Glutamatergic neuron (in vitro differentiated cells): ENCODE data around the gene CDK14. TPM values are rescaled to one million over a fixed set of nuclear protein-coding genes. Genes with fewer than 3 reads are reported as not detected.
A peak's percentile ranks its signal among the peaks of the same experiment; 100 is the strongest.

Experiments used
- DNase-seq: peaks from one replicate; pipeline ENCODE4 v3.0.0; 2022
- H3K27ac Mint-ChIP-seq: one replicate; pipeline ENCODE4 v1.8.0; 2020; ENCODE audit warnings: mild to moderate bottlenecking, mixed read lengths, inconsistent platforms; ENCODE audit not compliant: unreplicated experiment
- H3K27me3 Mint-ChIP-seq: one replicate; pipeline ENCODE4 v1.8.0; 2020; ENCODE audit warnings: mild to moderate bottlenecking, moderate library complexity, mixed read lengths, inconsistent platforms; ENCODE audit not compliant: unreplicated experiment
- H3K36me3 Mint-ChIP-seq: one replicate; pipeline ENCODE4 v1.8.0; 2020; ENCODE audit warnings: mild to moderate bottlenecking, mixed read lengths, inconsistent platforms; ENCODE audit not compliant: unreplicated experiment
- H3K4me1 Mint-ChIP-seq: one replicate; pipeline ENCODE4 v1.8.0; 2020; ENCODE audit warnings: mild to moderate bottlenecking, low read depth, mixed read lengths, inconsistent platforms; ENCODE audit not compliant: unreplicated experiment
- H3K4me3 Mint-ChIP-seq: one replicate; pipeline ENCODE4 v1.8.0; 2020; ENCODE audit warnings: mild to moderate bottlenecking, mixed read lengths, inconsistent platforms; ENCODE audit not compliant: unreplicated experiment
- H3K9me3 Mint-ChIP-seq: one replicate; pipeline ENCODE4 v1.8.0; 2020; ENCODE audit warnings: mild to moderate bottlenecking, moderate library complexity, mixed read lengths, inconsistent platforms; ENCODE audit not compliant: unreplicated experiment
- total RNA-seq: library from RNA; stranded (reverse); fragmentation: NEBNext Ultra II Directional; extraction: Animal tissue kit (Norgen Biotek cat#: 25700); gene quantifications from one replicate; pipeline ENCODE4 v1.2.1, GENCODE V29; 2021; ENCODE audit not compliant: unreplicated experiment
- TF ChIP-seq, protein P1 (sequence below): fragments of 200-600 bp; sonication (generic); IDR thresholded peaks from one replicate; pipeline ENCODE4 v1.5.0; 2021; ENCODE audit not compliant: partially characterized antibody, unreplicated experiment

Gene CDK14
- total RNA-seq, 1 donor from 2014 or later, result 96.5 TPM

DNA sequence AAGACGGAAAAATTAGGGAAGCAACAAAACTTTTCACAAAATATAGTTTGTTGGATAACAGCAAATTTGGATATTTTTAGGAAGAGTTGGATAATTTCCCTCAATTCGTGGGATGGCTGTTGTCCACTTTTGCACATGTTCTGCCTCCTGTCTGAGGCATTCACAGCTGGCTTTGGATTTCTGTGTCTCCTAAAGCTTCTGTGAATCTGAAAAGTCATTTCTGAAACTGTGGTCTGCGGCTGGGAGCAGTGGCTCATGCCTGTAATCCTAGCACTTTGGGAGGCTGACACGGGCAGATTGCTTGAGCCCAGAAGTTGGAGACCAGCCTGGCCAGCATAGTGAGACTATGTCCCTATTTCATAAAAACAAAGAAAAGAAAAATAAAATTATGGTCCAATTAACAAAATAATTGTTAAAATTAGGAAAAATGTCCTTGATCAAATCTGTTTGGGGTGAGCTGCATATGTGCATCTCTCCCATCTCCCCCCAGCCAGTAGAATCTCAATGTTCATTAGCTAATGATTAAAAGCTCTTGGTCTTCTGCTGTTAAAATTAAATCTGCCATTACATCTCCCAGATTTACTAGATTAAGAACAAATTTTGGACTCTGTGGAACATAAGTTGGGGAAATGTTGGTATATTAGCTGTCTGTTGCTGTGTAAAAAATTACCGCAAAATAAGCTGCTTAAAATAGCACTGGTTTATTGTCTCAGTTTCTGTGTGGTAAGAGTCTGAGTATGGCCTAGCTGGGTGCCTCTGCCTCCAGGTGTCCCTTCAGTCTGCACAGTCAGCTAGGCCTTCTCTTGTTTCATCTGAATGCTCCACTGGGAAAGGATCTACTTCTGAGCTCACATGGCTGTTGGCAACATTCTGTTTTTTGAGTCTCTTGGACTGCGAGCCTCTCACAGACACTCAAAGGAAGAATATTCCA, 336.1 kb downstream of the CDK14 start:
- Mint-ChIP-seq H3K27me3 (peaks cover 5% of the 10 kb centered on the region), H3K9me3 (peaks cover 3% of the 10 kb centered on the region), H3K4me1 (peaks cover 31% of the 10 kb centered on the region), H3K36me3 (no peaks in the 10 kb centered on the region), H3K27ac (peak overlapping the region; percentile 88), H3K4me3 (peak overlapping the region; percentile 27)
- TF ChIP-seq, protein P1, sequence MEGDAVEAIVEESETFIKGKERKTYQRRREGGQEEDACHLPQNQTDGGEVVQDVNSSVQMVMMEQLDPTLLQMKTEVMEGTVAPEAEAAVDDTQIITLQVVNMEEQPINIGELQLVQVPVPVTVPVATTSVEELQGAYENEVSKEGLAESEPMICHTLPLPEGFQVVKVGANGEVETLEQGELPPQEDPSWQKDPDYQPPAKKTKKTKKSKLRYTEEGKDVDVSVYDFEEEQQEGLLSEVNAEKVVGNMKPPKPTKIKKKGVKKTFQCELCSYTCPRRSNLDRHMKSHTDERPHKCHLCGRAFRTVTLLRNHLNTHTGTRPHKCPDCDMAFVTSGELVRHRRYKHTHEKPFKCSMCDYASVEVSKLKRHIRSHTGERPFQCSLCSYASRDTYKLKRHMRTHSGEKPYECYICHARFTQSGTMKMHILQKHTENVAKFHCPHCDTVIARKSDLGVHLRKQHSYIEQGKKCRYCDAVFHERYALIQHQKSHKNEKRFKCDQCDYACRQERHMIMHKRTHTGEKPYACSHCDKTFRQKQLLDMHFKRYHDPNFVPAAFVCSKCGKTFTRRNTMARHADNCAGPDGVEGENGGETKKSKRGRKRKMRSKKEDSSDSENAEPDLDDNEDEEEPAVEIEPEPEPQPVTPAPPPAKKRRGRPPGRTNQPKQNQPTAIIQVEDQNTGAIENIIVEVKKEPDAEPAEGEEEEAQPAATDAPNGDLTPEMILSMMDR, result no peak
- DNase-seq, result no peak

DNA sequence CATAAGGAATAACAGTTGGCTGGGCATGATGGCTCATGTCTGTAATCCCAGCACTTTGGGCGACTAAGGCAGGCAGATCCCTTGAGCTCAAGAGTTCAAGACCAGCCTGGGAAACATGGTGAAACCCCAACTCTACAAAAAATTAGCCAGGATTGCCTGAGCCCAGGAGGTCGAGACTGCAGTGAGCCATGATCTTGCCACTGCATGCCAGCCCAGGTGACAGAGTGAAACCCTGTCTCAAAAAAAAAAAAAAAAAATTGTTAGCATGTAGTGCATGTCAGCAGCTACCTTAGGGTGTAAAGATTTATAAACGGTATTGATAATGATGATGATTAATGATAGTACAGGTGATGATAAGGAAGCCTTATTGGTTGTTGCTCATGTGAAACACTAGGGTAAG, 336.9 kb downstream of the CDK14 start:
- peaks cover 5% of the 10 kb centered on the region for H3K27me3 Mint-ChIP-seq
- peaks cover 3% of the 10 kb centered on the region for H3K9me3 Mint-ChIP-seq
- no peak overlapping the region for H3K4me3 Mint-ChIP-seq
- DNase-seq, result no peak
- H3K36me3 Mint-ChIP-seq, result no peaks in the 10 kb centered on the region
- no peak overlapping the region for H3K27ac Mint-ChIP-seq
- TF ChIP-seq, protein P1, result no peak
- peaks cover 31% of the 10 kb centered on the region for H3K4me1 Mint-ChIP-seq

- DNase-seq, result peak; percentile 33
- TF ChIP-seq, protein P1, result no peak
- Mint-ChIP-seq H3K9me3 (peaks cover 2% of the 10 kb centered on the region), H3K4me1 (peaks cover 31% of the 10 kb centered on the region), H3K4me3 (no peak overlapping the region), H3K27ac (no peak overlapping the region), H3K27me3 (peaks cover 5% of the 10 kb centered on the region), H3K36me3 (no peaks in the 10 kb centered on the region)
Observed at GRCh38 chr7:90933984-90934383, 337.9 kb downstream of the CDK14 start.

GRCh38 chr7:90938371-90938770, 342.2 kb downstream of the CDK14 start:
- no peaks in the 10 kb centered on the region for H3K36me3 Mint-ChIP-seq
- no peak for DNase-seq
- no peak overlapping the region for H3K4me3 Mint-ChIP-seq
- no peak overlapping the region for H3K27ac Mint-ChIP-seq
- H3K27me3 Mint-ChIP-seq, result no peaks in the 10 kb centered on the region
- peaks cover 4% of the 10 kb centered on the region for H3K9me3 Mint-ChIP-seq
- H3K4me1 Mint-ChIP-seq, result peaks cover 7% of the 10 kb centered on the region
- TF ChIP-seq, protein P1, result no peak

DNA sequence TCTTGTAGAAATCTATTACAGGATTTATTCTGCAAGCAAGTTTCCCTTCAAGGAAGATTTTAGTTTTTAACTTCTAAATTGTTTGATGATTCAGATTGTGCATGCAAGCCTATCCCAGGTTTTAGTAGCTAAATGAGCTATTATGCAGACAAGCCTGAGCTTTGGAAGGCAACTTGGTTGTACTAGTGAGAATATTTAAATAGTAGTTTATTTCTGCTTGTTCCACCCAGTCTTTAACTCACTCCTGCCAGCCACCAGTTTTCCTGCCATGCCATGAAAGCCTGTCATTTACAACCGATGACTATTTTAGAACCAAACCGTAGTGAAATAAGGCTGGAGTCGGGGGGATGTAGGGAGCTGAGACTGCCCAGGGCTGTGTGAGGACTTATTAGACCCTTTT, 343.5 kb downstream of the CDK14 start:
- TF ChIP-seq, protein P1, result no peak

More for the DNA sequence above, 343.5 kb downstream of the CDK14 start:
- Mint-ChIP-seq H3K27me3 (no peaks in the 10 kb centered on the region), H3K4me3 (no peak overlapping the region), H3K4me1 (no peaks in the 10 kb centered on the region), H3K9me3 (peaks cover 5% of the 10 kb centered on the region), H3K27ac (no peak overlapping the region), H3K36me3 (no peaks in the 10 kb centered on the region)
- DNase-seq, result no peak
